Activated CD8-positive, alpha-beta T cell treated with anti-CD3 and anti-CD28 coated beads for 36 hours (primary cell): ENCODE measurements around the gene RAB7B. TPM values are rescaled to one million over a fixed set of nuclear protein-coding genes. Genes with fewer than 3 reads are reported as not detected.

ENCODE experiments used
- ATAC-seq: fragments of 200-7000 bp; cut with Tn5 transposase; one replicate; pipeline ENCODE4 v1.10.0; 2021; ENCODE audit warnings: mild to moderate bottlenecking, moderate library complexity
- CTCF ChIA-PET: fragments of 350-600 bp; sonication (Branson Sonifier 250); formaldehyde crosslinking; loops from one replicate; lab custom pipeline; 2021; ENCODE audit warnings: antibody characterized with exemption; lab: Charles Lee
- POLR2A ChIA-PET: fragments of 350-600 bp; sonication (Branson Sonifier 250); formaldehyde crosslinking; loops from one replicate; lab custom pipeline; 2021; ENCODE audit warnings: antibody characterized with exemption; lab: Charles Lee
- DNase-seq: peaks from one replicate; pipeline ENCODE4 v3.0.0-alpha.2; 2020
- H3K27ac Mint-ChIP-seq: one replicate; pipeline ENCODE4 v1.8.0; 2021; ENCODE audit warnings: mild to moderate bottlenecking, mixed read lengths
- H3K27me3 Mint-ChIP-seq: one replicate; pipeline ENCODE4 v1.8.0; 2021; ENCODE audit warnings: mixed read lengths
- H3K36me3 Mint-ChIP-seq: one replicate; pipeline ENCODE4 v1.8.0; 2021; ENCODE audit warnings: low read depth, mixed read lengths
- H3K4me1 Mint-ChIP-seq: one replicate; pipeline ENCODE4 v1.8.0; 2021; ENCODE audit warnings: low read depth, mixed read lengths
- H3K4me3 Mint-ChIP-seq: one replicate; pipeline ENCODE4 v1.8.0; 2021; ENCODE audit warnings: mild to moderate bottlenecking, moderate library complexity, mixed read lengths
- H3K9me3 Mint-ChIP-seq: one replicate; pipeline ENCODE4 v1.8.0; 2021; ENCODE audit warnings: mixed read lengths
- intact Hi-C: fragments of 100-400 bp; cut with micrococcal nuclease; formaldehyde crosslinking; loops from one replicate; pipeline ENCODE4 v1.10.0; 2022
- total RNA-seq, 2 experiments: library from RNA; stranded (reverse); gene quantifications; one replicate each; pipeline ENCODE4 v1.2.3, GENCODE V29; 2021
- TF ChIP-seq, protein P1 (sequence below): fragments of 200-600 bp; IDR thresholded peaks from one replicate; pipeline ENCODE4 v1.8.0; 2022; ENCODE audit warnings: antibody characterized with exemption, mild to moderate bottlenecking

Gene RAB7B
- total RNA-seq, 2 experiments from 2014 or later = not detected

- Mint-ChIP-seq H3K9me3 (no peaks in the 10 kb centered on the region), H3K4me1 (no peaks in the 10 kb centered on the region), H3K27ac (no peak overlapping the region), H3K4me3 (no peak overlapping the region), H3K36me3 (no peaks in the 10 kb centered on the region), H3K27me3 (peaks cover 23% of the 10 kb centered on the region)
- POLR2A ChIA-PET = no interaction called here
- ATAC-seq (no peak), DNase-seq (no peak)
- intact Hi-C loops = no loop called here
- TF ChIP-seq, protein P1, sequence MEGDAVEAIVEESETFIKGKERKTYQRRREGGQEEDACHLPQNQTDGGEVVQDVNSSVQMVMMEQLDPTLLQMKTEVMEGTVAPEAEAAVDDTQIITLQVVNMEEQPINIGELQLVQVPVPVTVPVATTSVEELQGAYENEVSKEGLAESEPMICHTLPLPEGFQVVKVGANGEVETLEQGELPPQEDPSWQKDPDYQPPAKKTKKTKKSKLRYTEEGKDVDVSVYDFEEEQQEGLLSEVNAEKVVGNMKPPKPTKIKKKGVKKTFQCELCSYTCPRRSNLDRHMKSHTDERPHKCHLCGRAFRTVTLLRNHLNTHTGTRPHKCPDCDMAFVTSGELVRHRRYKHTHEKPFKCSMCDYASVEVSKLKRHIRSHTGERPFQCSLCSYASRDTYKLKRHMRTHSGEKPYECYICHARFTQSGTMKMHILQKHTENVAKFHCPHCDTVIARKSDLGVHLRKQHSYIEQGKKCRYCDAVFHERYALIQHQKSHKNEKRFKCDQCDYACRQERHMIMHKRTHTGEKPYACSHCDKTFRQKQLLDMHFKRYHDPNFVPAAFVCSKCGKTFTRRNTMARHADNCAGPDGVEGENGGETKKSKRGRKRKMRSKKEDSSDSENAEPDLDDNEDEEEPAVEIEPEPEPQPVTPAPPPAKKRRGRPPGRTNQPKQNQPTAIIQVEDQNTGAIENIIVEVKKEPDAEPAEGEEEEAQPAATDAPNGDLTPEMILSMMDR = no peak
- CTCF ChIA-PET = no interaction called here
Measured at GRCh38 chr1:205936846-205937586, 66.2 kb downstream of the RAB7B start.

DNA sequence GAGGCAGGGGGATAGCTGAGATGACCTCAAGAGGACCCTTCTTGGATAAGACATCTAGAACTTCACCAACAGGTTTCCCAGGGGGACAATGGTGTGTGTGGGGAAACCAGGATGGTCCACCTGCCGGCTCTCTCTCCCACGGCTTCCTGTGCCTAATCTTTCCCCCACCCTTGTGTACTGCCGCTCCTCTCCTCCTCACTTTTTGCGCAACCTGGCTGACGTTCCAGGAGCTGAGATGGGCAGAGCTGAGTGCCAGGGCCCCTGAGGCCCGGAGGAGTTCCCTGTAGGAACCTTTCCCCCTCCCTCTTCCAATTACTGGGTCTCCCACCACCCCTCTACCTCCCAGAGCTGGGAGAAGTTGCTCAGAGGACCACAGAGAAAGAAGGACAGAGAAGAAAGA is 66.9 kb downstream of the RAB7B start:
- ATAC-seq = no peak
- no peaks in the 10 kb centered on the region for H3K9me3 Mint-ChIP-seq
- H3K4me3 Mint-ChIP-seq = no peak overlapping the region
- no peaks in the 10 kb centered on the region for H3K36me3 Mint-ChIP-seq
- DNase-seq = no peak
- ChIA-PET CTCF (no interaction called here), POLR2A (no interaction called here)
- H3K27ac Mint-ChIP-seq = no peak overlapping the region
- intact Hi-C loops = no loop called here
- TF ChIP-seq, protein P1 = no peak
- peaks cover 23% of the 10 kb centered on the region for H3K27me3 Mint-ChIP-seq
- H3K4me1 Mint-ChIP-seq = no peaks in the 10 kb centered on the region

GRCh38 chr1:205935869-205936268 is 67.3 kb downstream of the RAB7B start:
- CTCF ChIA-PET = no interaction called here
- no peak overlapping the region for H3K4me3 Mint-ChIP-seq
- TF ChIP-seq, protein P1 = no peak
- no peaks in the 10 kb centered on the region for H3K36me3 Mint-ChIP-seq
- no peak overlapping the region for H3K27ac Mint-ChIP-seq
- intact Hi-C loops = no loop called here
- H3K9me3 Mint-ChIP-seq = no peaks in the 10 kb centered on the region
- ATAC-seq (no peak), DNase-seq (no peak)
- peaks cover 23% of the 10 kb centered on the region for H3K27me3 Mint-ChIP-seq
- POLR2A ChIA-PET = no interaction called here
- no peaks in the 10 kb centered on the region for H3K4me1 Mint-ChIP-seq

GRCh38 chr1:205934788-205935187 is 68.4 kb downstream of the RAB7B start:
- intact Hi-C loops = no loop called here
- ChIA-PET POLR2A (no interaction called here), CTCF (interaction anchor here (1.3 kb wide), 1 partner anchor 15 kb away, joined by 5 read pairs; no protein-coding TSS in a partner anchor)
- H3K9me3 Mint-ChIP-seq = no peaks in the 10 kb centered on the region
- no peaks in the 10 kb centered on the region for H3K36me3 Mint-ChIP-seq
- DNase-seq (no peak), ATAC-seq (no peak)
- no peak overlapping the region for H3K27ac Mint-ChIP-seq
- H3K27me3 Mint-ChIP-seq = peaks cover 23% of the 10 kb centered on the region
- TF ChIP-seq, protein P1 = no peak
- no peaks in the 10 kb centered on the region for H3K4me1 Mint-ChIP-seq
- H3K4me3 Mint-ChIP-seq = no peak overlapping the region
